Pancreas (tissue), 10 donors: ENCODE results near the gene GPR18. TPM values are rescaled to one million over a fixed set of nuclear protein-coding genes. Genes with fewer than 3 reads are reported as not detected.
A peak's percentile ranks its signal among the peaks of the same experiment; 100 is the strongest.
"Not testable (repeated sequence)": the region's sequence is repeated elsewhere in the genome, so short reads cannot be mapped to it uniquely, and the experiment has no call there.

Experiments
- ATAC-seq, 4 donors: fragments of 200-7000 bp; cut with Tn5 transposase; one replicate each; pipeline versions ENCODE4 v1.8.0 to v1.9.1; 2020; ENCODE audit warnings: mild to moderate bottlenecking in 4 of 4, moderate library complexity in 4 of 4
- DNase-seq, 6 donors: peaks; one replicate each; pipeline ENCODE4 v3.0.0-alpha.2; 2020
- FAIRE-seq: peaks from 2 replicates; lab custom pipeline; 2012; peaks lifted over from hg19 to GRCh38; lab: Jason Lieb, UNC
- H3K27ac ChIP-seq, 4 donors: fragments of 200-600 bp; sonication (generic); 1 replicate in 3 of 4; 2 replicates in 1 of 4; pipeline versions ENCODE4 v1.5.0 to v1.8.0; 2020
- H3K27me3 ChIP-seq, 4 donors: fragments of 200-600 bp; one replicate each; pipeline ENCODE4 v1.8.0; 2021
- H3K36me3 ChIP-seq, 3 donors: fragments of 200-600 bp; sonication (generic) in 1 of 3; one replicate each; pipeline versions ENCODE4 v1.5.0 to v1.8.0; 2020 to 2021
- H3K4me1 ChIP-seq, 3 donors: fragments of 200-600 bp; one replicate each; pipeline ENCODE4 v1.8.0; 2021
- H3K4me3 ChIP-seq, 4 donors: fragments of 200-600 bp; sonication (generic) in 2 of 4; one replicate each; pipeline versions ENCODE4 v1.5.0 to v1.8.0; 2020 to 2021
- H3K9me3 ChIP-seq, 4 donors: fragments of 200-600 bp; one replicate each; pipeline ENCODE4 v1.8.0; 2021
- WGBS, 2 donors: extraction: QIAGEN DNeasy Blood & Tissue Kit; methylation state at CpG; one replicate each; pipeline ENCODE4 v1.1.7; 2013; 5-methylcytosine and 5-hydroxymethylcytosine counted together
- intact Hi-C, 3 donors: fragments of 100-400 bp; cut with DNase I; formaldehyde crosslinking; loops; one replicate each; pipeline versions ENCODE4 v1.11.1 to v1.14.2; 2022
- polyA plus RNA-seq, 2 donors: library from polyadenylated mRNA; stranded (reverse); fragments of 200-250 nt; gene quantifications; one replicate each; pipeline ENCODE4 v1.2.3, GENCODE V29; 2013
- total RNA-seq, 6 donors: library from RNA; stranded (reverse); fragmentation: NEBNext Ultra II Directional in 4 of 6; extraction: Animal tissue kit (Norgen Biotek cat#: 25700) in 4 of 6; gene quantifications; one replicate each; pipeline versions ENCODE4 v1.2.1 to v1.2.4, GENCODE V29; 2021 to 2023
- TF ChIP-seq, protein P1 (sequence below), 4 donors: fragments of 200-600 bp; sonication (generic) in 3 of 4; IDR thresholded peaks; one replicate each; pipeline versions ENCODE4 v1.5.0 to v1.8.0; 2021; ENCODE audit warnings: antibody characterized with exemption in 4 of 4
- donor health status: healthy with polysubstance abuse.
- donor health status: DM: no; HTN: no; CAD: no; lungs with moderate emphysema.
- donor health status: DM: no; HTN: no; CAD: no.
- donor health status: control.
- donor health status: control.
- donor health status: Bipolar disorder and iron deficiency.
- donor health status: DM: yes; HTN: yes; CAD: no.
- donor health status: DM: no; HTN: no; CAD: no.
- donor health status: DM: no; HTN: no; CAD: no.
- donor health status: DM: yes; HTN: yes; CAD: no.

Gene GPR18
- total and polyA plus RNA-seq, 8 donors: 0.14 to 0.22 TPM; not detected in 6

DNA sequence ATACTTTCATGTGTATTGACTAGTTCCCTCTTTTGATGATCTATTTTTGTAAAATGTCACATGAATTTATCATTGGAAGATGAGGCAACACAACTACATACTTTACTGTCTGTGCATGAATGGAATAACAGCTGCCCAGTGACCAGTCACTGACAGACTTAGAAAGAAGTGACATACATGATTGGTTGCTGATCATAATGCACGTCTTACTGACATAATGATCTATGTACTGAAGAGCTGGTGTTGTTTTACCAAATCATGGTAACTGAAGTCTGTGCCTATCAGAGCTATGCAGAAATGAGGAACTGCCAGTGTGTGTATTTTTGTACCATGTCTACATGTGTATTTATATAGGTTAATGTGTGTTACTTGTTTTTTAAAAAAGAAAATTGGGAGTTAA is 26.5 kb downstream of the GPR18 start:
- ATAC-seq: peak in 2 of 4 donors; percentile 35 to 38
- Histone ChIP-seq H3K4me1 (peaks cover 0 to 6% (median 0%) of the 10 kb centered on the region in 3 donors), H3K27ac (no peak overlapping the region), H3K27me3 (no peaks in the 10 kb centered on the region), H3K36me3 (no peaks in the 10 kb centered on the region), H3K9me3 (no peaks in the 10 kb centered on the region), H3K4me3 (no peak overlapping the region)
- intact Hi-C loops: no loop called here
- FAIRE-seq: no peak
- 58 to 67% methylated on average over 1 of the region's 1 CpG for whole genome bisulfite sequencing, 2 donors
- TF ChIP-seq, protein P1, sequence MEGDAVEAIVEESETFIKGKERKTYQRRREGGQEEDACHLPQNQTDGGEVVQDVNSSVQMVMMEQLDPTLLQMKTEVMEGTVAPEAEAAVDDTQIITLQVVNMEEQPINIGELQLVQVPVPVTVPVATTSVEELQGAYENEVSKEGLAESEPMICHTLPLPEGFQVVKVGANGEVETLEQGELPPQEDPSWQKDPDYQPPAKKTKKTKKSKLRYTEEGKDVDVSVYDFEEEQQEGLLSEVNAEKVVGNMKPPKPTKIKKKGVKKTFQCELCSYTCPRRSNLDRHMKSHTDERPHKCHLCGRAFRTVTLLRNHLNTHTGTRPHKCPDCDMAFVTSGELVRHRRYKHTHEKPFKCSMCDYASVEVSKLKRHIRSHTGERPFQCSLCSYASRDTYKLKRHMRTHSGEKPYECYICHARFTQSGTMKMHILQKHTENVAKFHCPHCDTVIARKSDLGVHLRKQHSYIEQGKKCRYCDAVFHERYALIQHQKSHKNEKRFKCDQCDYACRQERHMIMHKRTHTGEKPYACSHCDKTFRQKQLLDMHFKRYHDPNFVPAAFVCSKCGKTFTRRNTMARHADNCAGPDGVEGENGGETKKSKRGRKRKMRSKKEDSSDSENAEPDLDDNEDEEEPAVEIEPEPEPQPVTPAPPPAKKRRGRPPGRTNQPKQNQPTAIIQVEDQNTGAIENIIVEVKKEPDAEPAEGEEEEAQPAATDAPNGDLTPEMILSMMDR (IDR thresholded peaks at IDR 0.05): no peak
- no peak for DNase-seq

DNA sequence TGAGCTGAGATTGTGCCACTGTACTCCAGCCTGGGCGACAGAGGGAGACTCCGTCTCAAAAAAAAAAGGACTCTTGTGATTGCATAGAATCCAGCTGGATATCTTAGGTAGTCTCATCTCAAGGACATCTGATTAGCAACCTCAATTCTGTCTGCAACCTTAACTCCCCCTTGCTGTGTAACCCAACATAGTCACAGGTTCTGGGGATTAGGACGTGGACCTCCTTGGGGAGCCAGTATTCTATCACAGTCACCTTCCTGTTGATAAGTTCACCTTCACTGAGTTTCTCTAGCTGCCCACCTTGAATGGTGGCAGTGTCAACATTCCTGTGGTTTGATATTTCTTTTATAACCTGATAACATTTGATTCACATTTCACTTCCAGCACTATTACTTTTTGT is 27.2 kb downstream of the GPR18 start:
- H3K4me3 ChIP-seq: no peak overlapping the region
- intact Hi-C loops: no loop called here
- H3K36me3 ChIP-seq: no peaks in the 10 kb centered on the region
- FAIRE-seq (no peak), ATAC-seq (no peak), DNase-seq (no peak)
- no peaks in the 10 kb centered on the region for H3K9me3 ChIP-seq
- H3K4me1 ChIP-seq: peaks cover 0 to 6% (median 0%) of the 10 kb centered on the region in 3 donors
- H3K27me3 ChIP-seq: no peaks in the 10 kb centered on the region
- 81 to 86% methylated on average over 3 of the region's 3 CpGs for WGBS, 2 donors
- TF ChIP-seq, protein P1 (IDR thresholded peaks at IDR 0.05): no peak
- no peak overlapping the region for H3K27ac ChIP-seq

DNA sequence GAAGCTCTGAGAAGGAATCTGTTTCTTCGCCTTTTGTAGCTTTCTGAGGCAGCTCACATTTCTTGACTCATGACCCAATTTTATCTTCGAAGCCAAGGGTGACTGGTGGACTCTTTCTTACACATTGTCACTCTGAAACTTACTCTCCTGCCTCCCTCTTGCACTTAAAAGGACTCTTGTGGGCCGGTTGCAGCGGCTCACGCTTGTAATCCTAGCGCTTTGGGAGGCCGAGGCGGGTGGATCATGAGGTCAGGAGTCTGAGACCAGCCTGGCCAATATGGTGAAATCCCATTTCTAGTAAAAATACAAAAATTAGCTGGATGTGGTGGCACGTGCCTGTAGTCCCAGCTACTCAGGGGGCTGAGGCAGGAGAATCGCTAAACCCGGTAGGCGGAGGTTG is 27.6 kb downstream of the GPR18 start:
- H3K27me3 ChIP-seq, DNase-seq, H3K36me3 ChIP-seq, FAIRE-seq, H3K9me3 ChIP-seq, ATAC-seq, H3K4me3 ChIP-seq, intact Hi-C loops, H3K27ac ChIP-seq, H3K4me1 ChIP-seq: not testable (repeated sequence)
- 96% methylated on average over 12 of the region's 12 CpGs for WGBS, 2 donors

DNA sequence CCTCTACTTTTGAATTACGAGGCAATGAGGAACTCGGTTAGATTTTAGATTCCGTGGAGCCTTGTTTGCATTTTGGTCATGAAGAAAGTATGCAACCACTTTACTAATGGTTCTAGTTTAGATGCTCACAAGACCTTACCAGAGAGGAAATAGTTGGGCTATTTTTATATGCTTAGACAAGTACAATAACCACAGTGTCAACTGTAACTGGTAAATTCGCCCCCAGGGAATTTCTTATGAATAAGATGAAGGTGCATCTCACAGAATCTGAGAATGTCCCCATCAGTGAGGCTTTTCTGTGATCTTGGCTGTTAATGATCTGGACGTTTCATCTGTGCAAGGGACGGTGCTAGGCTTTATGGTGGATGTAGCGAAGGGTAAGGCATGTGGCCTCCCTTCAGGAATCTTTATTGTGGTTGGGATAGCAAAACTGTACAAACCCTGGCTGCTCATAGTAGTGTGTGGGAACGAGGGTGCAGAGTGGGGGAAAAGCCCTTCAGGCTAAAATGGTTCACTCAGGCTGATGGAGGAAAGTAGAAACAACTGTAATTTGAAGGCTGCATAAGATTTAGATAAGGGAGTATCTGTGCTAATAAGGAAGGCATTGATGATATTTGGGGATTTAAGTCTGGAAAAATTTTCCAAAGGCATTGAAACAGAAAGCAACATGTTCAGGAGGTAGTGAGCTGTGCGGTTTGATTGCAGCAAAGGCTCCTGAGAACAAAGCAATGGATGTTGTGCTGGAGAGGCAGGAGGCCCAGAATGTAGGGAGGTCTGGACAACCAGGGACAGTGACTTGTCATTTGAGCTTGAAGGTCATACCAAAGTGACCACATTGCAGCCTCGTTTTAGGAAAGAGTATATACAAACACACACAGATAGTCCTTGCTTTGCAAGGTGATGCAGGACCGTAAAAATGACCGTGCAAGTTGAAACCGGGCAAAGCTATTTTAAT is 29.2 kb downstream of the GPR18 start:
- 73 to 81% methylated on average over 13 of the region's 13 CpGs for WGBS, 2 donors
- Histone ChIP-seq H3K9me3 (no peaks in the 10 kb centered on the region), H3K4me1 (peaks cover 0 to 6% (median 0%) of the 10 kb centered on the region in 3 donors), H3K4me3 (no peak overlapping the region), H3K27me3 (no peaks in the 10 kb centered on the region), H3K36me3 (no peaks in the 10 kb centered on the region), H3K27ac (no peak overlapping the region)
- DNase-seq (no peak), ATAC-seq (peak in 1 of 4 donors; percentile 48), FAIRE-seq (no peak)
- intact Hi-C loops: no loop called here
- TF ChIP-seq, protein P1 (IDR thresholded peaks at IDR 0.05): no peak

DNA sequence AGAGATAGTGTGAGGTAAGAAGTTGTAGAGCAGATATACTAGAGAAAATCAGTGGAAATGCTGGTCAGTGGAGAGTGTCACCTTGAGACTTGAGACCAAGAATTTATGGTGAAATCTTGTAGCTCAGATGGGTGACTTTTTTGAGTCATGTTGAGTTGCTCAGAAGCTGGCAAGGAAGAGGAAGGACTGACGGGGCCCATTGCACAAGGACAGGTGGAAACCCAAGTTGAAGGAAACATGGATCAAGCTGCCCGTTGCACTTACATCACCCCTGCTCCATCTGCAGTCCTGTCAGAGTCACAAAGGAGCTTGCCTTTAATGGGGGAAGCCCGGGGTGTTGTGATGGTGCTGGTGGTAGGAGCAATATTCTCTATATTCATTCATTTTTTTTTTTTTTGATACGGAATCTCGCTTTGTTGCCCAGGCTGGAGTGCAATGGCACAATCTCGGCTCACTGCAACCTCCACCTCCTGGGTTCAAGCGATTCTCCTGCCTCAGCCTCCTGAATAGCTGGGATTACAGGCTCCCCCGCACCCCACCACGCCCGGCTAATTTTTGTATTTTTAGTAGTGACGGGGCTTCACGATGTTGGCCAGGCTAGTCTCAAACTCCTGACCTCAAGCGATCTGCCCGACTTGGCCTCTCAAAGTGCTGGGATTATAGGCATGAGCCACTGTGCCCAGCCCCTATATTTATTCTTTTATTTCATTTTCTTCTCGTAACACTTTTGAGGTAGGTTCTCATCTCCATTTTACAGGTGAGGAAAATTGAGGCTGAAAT is 30.1 kb downstream of the GPR18 start:
- Histone ChIP-seq H3K36me3 (no peaks in the 10 kb centered on the region), H3K4me1 (peaks cover 0 to 12% (median 0%) of the 10 kb centered on the region in 3 donors), H3K27ac (no peak overlapping the region), H3K9me3 (no peaks in the 10 kb centered on the region), H3K27me3 (no peaks in the 10 kb centered on the region), H3K4me3 (no peak overlapping the region)
- DNase-seq: no peak
- no peak for FAIRE-seq
- WGBS, 2 donors: 90 to 98% methylated on average over 14 to 15 of the region's 15 CpGs
- intact Hi-C loops: no loop called here
- TF ChIP-seq, protein P1 (IDR thresholded peaks at IDR 0.05): no peak
- peak in 1 of 4 donors; percentile 17 for ATAC-seq
